Measurements from ENCODE around the gene CHRNA1.

- TF ChIP-seq CTCF (IDR thresholded peaks at IDR 0.05), result no peak
- TF ChIP-seq POLR2A (IDR thresholded peaks at IDR 0.05), result no peak
These were observed 8.2 kb upstream of the CHRNA1 start for GRCh38 chr2:174772472-174772801.

Data from adrenal gland (tissue), 5 donors.